DND-41 (cell line): ENCODE measurements around the gene RASL10B.

Source experiments
- EZH2 ChIP-seq: IDR thresholded peaks from 3 replicates; pipeline ENCODE4 v1.6.1; 2012; ENCODE audit warnings: borderline replicate concordance, low read depth, mild to moderate bottlenecking, moderate library complexity, low read length, inconsistent platforms; ENCODE audit not compliant: severe bottlenecking
- TF ChIP-seq, protein P1 (sequence below): IDR thresholded peaks from 2 replicates; pipeline ENCODE4 v1.5.1; 2012; ENCODE audit warnings: borderline replicate concordance, low read length, moderate library complexity, mild to moderate bottlenecking; ENCODE audit not compliant: poor library complexity, severe bottlenecking; ENCODE audit errors: extremely low read depth

DNA sequence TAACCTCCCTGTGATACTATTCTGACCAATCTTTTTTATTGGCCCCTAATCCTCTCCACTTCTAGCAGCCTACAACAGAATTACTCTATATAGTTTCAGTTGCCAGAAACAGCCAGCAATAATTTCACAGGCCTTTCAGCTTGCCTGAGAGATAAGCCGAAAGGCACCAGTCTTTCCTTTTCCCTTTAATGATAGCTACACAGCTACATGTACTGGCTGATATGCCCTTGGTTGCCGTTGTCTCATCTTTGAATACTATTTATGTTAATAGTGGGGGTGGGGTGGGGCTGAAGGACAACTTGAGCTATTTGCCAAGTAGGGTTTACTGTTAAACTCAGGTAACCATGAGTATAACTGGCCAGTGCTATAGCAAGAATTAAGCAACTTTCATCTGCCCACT, 35.8 kb upstream of the RASL10B start:
- TF ChIP-seq, protein P1, sequence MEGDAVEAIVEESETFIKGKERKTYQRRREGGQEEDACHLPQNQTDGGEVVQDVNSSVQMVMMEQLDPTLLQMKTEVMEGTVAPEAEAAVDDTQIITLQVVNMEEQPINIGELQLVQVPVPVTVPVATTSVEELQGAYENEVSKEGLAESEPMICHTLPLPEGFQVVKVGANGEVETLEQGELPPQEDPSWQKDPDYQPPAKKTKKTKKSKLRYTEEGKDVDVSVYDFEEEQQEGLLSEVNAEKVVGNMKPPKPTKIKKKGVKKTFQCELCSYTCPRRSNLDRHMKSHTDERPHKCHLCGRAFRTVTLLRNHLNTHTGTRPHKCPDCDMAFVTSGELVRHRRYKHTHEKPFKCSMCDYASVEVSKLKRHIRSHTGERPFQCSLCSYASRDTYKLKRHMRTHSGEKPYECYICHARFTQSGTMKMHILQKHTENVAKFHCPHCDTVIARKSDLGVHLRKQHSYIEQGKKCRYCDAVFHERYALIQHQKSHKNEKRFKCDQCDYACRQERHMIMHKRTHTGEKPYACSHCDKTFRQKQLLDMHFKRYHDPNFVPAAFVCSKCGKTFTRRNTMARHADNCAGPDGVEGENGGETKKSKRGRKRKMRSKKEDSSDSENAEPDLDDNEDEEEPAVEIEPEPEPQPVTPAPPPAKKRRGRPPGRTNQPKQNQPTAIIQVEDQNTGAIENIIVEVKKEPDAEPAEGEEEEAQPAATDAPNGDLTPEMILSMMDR, result no peak
- TF ChIP-seq EZH2, result no peak
